NCI-H446 treated with DMSO at 0.1 percent for 48 hours (cell line): ENCODE results near the gene GPR156.

Source experiments
- DNase-seq: peaks from one replicate; lab custom pipeline; 2025; lab: John Stamatoyannopoulos, UW

The GPR156 gene

DNA sequence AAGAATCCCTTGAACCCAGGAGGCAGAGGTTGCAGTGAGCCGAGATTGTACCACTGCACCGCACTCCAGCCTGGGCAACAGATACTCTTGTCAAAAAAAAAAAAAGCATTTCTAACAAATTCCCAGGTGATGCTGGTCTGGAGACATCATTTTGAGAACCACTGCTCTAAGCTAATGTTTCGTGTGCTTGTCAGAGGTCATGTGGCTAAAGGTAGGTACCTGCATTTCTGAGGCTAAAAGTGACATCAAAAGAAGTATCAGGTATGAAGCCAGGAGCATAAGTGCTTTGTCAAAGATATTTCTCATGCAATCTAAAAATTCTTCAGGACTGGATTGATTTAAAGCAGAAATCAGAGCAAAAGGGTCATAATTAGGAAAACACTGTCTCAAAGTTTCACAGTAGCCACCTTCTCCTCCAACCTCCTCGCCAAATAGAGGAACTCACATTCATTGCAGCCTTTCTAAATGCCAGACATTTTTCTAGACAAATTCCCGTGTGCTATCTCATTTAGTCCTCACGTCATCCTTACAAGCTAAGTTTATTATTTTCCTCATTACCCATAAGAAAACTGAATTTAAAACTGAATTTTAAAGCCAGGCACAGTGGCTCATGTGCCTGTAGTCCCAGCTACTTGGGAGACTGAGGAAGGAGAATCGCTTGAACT, 165.0 kb downstream of the GPR156 start:
- no peak for DNase-seq
